ENCODE data around the gene YJEFN3.

The YJEFN3 gene

GRCh38 chr19:19505669-19506326 lies 22.9 kb upstream of the YJEFN3 start:
- TF ChIP-seq CTCF (IDR thresholded peaks at IDR 0.05; ENCODE audit: low read depth, low read length, missing control alignments), result no peak
- no peak for DNase-seq (ENCODE audit: low read depth)
- no peak overlapping the region for H3K4me3 ChIP-seq (ENCODE audit: low read depth, low read length)

- TF ChIP-seq CTCF (IDR thresholded peaks at IDR 0.05; ENCODE audit: low read depth, low read length, missing control alignments), result no peak
- no peak for DNase-seq (ENCODE audit: low read depth)
- no peak overlapping the region for H3K4me3 ChIP-seq (ENCODE audit: low read depth, low read length)
Observed at GRCh38 chr19:19506592-19506991, 22.1 kb upstream of the YJEFN3 start.

GRCh38 chr19:19507354-19507753 lies 21.4 kb upstream of the YJEFN3 start:
- no peak for TF ChIP-seq CTCF (IDR thresholded peaks at IDR 0.05; ENCODE audit: low read depth, low read length, missing control alignments)
- DNase-seq (ENCODE audit: low read depth), result no peak
- no peak overlapping the region for H3K4me3 ChIP-seq (ENCODE audit: low read depth, low read length)

GRCh38 chr19:19508217-19508616 lies 20.5 kb upstream of the YJEFN3 start:
- TF ChIP-seq CTCF (IDR thresholded peaks at IDR 0.05; ENCODE audit: low read depth, low read length, missing control alignments), result no peak

GRCh38 chr19:19510432-19510831 lies 18.3 kb upstream of the YJEFN3 start:
- H3K4me3 ChIP-seq (ENCODE audit: low read depth, low read length), result no peak overlapping the region
- DNase-seq (ENCODE audit: low read depth), result no peak
- TF ChIP-seq CTCF (IDR thresholded peaks at IDR 0.05; ENCODE audit: low read depth, low read length, missing control alignments), result no peak

More at GRCh38 chr19:19508217-19508616, 20.5 kb upstream of the YJEFN3 start:
- DNase-seq (ENCODE audit: low read depth), result no peak
- H3K4me3 ChIP-seq (ENCODE audit: low read depth, low read length), result no peak overlapping the region

- TF ChIP-seq CTCF (IDR thresholded peaks at IDR 0.05; ENCODE audit: low read depth, low read length, missing control alignments), result no peak
- no peak overlapping the region for H3K4me3 ChIP-seq (ENCODE audit: low read depth, low read length)
- no peak for DNase-seq (ENCODE audit: low read depth)
Observed at GRCh38 chr19:19513682-19514081, 15.0 kb upstream of the YJEFN3 start.

GRCh38 chr19:19514215-19514657 lies 14.5 kb upstream of the YJEFN3 start:
- no peak for TF ChIP-seq CTCF (IDR thresholded peaks at IDR 0.05; ENCODE audit: low read depth, low read length, missing control alignments)
- no peak overlapping the region for H3K4me3 ChIP-seq (ENCODE audit: low read depth, low read length)
- no peak for DNase-seq (ENCODE audit: low read depth)
